Measurements from ENCODE around the gene UGGT1.

Gene UGGT1

DNA sequence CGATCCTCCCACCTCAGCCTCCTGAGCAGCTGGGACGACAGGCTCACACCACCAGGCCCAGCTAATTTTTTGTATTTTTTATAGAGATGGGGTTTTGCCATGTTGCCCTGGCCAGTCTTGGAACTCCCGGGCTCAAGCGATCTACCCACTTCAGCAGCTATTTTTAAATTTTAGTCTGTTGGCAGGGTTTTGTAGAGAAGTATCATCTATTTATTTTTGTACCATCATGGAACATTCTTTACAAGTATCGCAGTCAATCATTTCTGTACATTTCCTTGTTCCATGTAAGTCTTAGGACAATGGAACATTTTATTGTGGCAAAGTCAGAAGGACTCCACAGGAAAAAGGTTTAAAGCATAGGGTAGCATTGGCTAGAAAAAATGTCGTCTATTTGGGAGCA, 94.6 kb downstream of the UGGT1 start:
- peaks cover 85% of the 10 kb centered on the region for H3K36me3 ChIP-seq (ENCODE audit: low read depth)
- no peaks in the 10 kb centered on the region for H3K27me3 ChIP-seq (ENCODE audit: insufficient read depth, poor library complexity, severe bottlenecking)
- H3K9me3 ChIP-seq (ENCODE audit: severe bottlenecking): no peaks in the 10 kb centered on the region
- TF ChIP-seq CTCF (IDR thresholded peaks at IDR 0.05; ENCODE audit: poor library complexity, severe bottlenecking): no peak
- H3K4me3 ChIP-seq (ENCODE audit: severe bottlenecking): no peak overlapping the region
- no peak for DNase-seq (ENCODE audit: low spot score)
- H3K4me1 ChIP-seq (ENCODE audit: insufficient read depth, poor library complexity, severe bottlenecking): no peaks in the 10 kb centered on the region
- no peak overlapping the region for H3K27ac ChIP-seq (ENCODE audit: poor library complexity, severe bottlenecking)
- no peak for ATAC-seq (ENCODE audit: low read depth)

DNA sequence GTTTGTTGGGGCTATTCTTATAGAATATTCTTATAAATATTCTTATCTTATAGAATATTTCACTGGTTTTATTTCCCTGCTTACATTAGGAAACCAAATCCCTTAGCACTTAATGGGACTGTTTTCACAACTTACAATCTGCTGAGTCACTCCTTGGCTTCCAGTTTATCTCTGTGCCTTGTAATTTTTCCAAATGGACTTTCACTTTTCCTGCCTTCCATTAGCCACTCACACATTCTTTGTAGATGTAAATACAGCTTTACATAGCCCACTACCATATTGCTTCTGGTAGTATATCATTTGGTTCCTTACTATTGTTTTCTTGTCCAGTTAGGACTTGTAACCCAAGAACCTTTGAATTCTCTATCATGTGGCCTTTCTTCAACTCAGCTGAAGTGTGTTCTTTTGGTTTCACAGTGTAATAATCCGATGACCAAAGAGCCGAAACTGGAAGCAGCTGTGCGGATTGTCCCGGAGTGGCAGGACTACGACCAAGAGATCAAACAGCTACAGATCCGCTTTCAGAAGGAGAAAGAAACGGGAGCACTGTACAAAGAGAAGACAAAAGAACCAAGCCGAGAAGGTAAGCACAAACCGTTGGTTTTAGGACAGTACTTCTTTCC, 96.1 kb downstream of the UGGT1 start:
- Histone ChIP-seq H3K36me3 (ENCODE audit: low read depth) (peaks cover 79% of the 10 kb centered on the region), H3K9me3 (ENCODE audit: severe bottlenecking) (no peaks in the 10 kb centered on the region), H3K4me3 (ENCODE audit: severe bottlenecking) (no peak overlapping the region), H3K27me3 (ENCODE audit: insufficient read depth, poor library complexity, severe bottlenecking) (no peaks in the 10 kb centered on the region), H3K27ac (ENCODE audit: poor library complexity, severe bottlenecking) (no peak overlapping the region), H3K4me1 (ENCODE audit: insufficient read depth, poor library complexity, severe bottlenecking) (no peaks in the 10 kb centered on the region)
- DNase-seq (ENCODE audit: low spot score) (no peak), ATAC-seq (ENCODE audit: low read depth) (no peak)
- TF ChIP-seq CTCF (IDR thresholded peaks at IDR 0.05; ENCODE audit: poor library complexity, severe bottlenecking): no peak

GRCh38 chr2:128195435-128195984, 104.5 kb downstream of the UGGT1 start:
- no peaks in the 10 kb centered on the region for H3K27me3 ChIP-seq (ENCODE audit: insufficient read depth, poor library complexity, severe bottlenecking)
- H3K9me3 ChIP-seq (ENCODE audit: severe bottlenecking): no peaks in the 10 kb centered on the region
- no peak for TF ChIP-seq CTCF (IDR thresholded peaks at IDR 0.05; ENCODE audit: poor library complexity, severe bottlenecking)
- no peaks in the 10 kb centered on the region for H3K4me1 ChIP-seq (ENCODE audit: insufficient read depth, poor library complexity, severe bottlenecking)
- H3K27ac ChIP-seq (ENCODE audit: poor library complexity, severe bottlenecking): no peak overlapping the region
- H3K4me3 ChIP-seq (ENCODE audit: severe bottlenecking): no peak overlapping the region
- no peak for ATAC-seq (ENCODE audit: low read depth)
- H3K36me3 ChIP-seq (ENCODE audit: low read depth): peaks cover 17% of the 10 kb centered on the region
- no peak for DNase-seq (ENCODE audit: low spot score)

DNA sequence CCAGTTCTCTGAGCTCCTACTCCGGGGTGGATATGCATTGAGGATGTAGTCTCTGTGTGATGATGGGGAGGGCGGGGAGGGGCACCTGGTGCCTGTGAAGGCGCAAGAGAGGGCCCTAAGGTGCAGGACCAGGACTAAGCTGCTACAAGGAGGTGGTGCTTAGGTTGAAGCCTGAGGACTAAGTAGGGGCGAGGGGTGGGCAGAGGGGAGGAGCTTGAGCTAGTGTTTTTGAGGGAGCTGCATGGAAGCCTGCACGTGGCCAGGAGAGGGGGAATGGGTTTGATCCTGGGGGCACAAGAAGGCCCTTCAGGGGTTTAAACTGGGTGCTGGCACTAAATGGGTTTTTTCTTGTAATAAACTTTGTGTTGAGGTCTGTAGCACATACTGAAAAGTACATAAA, 105.0 kb downstream of the UGGT1 start:
- no peak overlapping the region for H3K4me3 ChIP-seq (ENCODE audit: severe bottlenecking)
- DNase-seq (ENCODE audit: low spot score): no peak
- no peak for ATAC-seq (ENCODE audit: low read depth)

More for the DNA sequence above, 105.0 kb downstream of the UGGT1 start:
- Histone ChIP-seq H3K4me1 (ENCODE audit: insufficient read depth, poor library complexity, severe bottlenecking) (no peaks in the 10 kb centered on the region), H3K27me3 (ENCODE audit: insufficient read depth, poor library complexity, severe bottlenecking) (no peaks in the 10 kb centered on the region), H3K36me3 (ENCODE audit: low read depth) (peaks cover 12% of the 10 kb centered on the region), H3K27ac (ENCODE audit: poor library complexity, severe bottlenecking) (no peak overlapping the region), H3K9me3 (ENCODE audit: severe bottlenecking) (no peaks in the 10 kb centered on the region)
- no peak for TF ChIP-seq CTCF (IDR thresholded peaks at IDR 0.05; ENCODE audit: poor library complexity, severe bottlenecking)

All from RWPE2 (cell line).